ENCODE measurements around the gene ZFAND3.
"Not testable (repeated sequence)": the region's sequence is repeated elsewhere in the genome, so short reads cannot be mapped to it uniquely, and the experiment has no call there.

The ZFAND3 gene

GRCh38 chr6:37877373-37878149 lies 58.0 kb downstream of the ZFAND3 start:
- no peak overlapping the region for H3K4me3 ChIP-seq (ENCODE audit: low read depth, low read length)
- TF ChIP-seq CTCF (IDR thresholded peaks at IDR 0.05; ENCODE audit: borderline replicate concordance, insufficient read depth, low read depth, low read length): no peak

- no peak overlapping the region for H3K4me3 ChIP-seq (ENCODE audit: low read depth, low read length)
- TF ChIP-seq CTCF (IDR thresholded peaks at IDR 0.05; ENCODE audit: borderline replicate concordance, insufficient read depth, low read depth, low read length): no peak
Measured at GRCh38 chr6:37878150-37878710, 58.7 kb downstream of the ZFAND3 start.

- H3K4me3 ChIP-seq (ENCODE audit: low read depth, low read length): not testable (repeated sequence)
Measured at GRCh38 chr6:37880602-37881001, 61.1 kb downstream of the ZFAND3 start.

GRCh38 chr6:37882292-37882691 lies 62.8 kb downstream of the ZFAND3 start:
- TF ChIP-seq CTCF (IDR thresholded peaks at IDR 0.05; ENCODE audit: borderline replicate concordance, insufficient read depth, low read depth, low read length): no peak

GRCh38 chr6:37882724-37883413 lies 63.3 kb downstream of the ZFAND3 start:
- TF ChIP-seq CTCF (IDR thresholded peaks at IDR 0.05; ENCODE audit: borderline replicate concordance, insufficient read depth, low read depth, low read length): no peak
- no peak overlapping the region for H3K4me3 ChIP-seq (ENCODE audit: low read depth, low read length)

More at GRCh38 chr6:37882292-37882691, 62.8 kb downstream of the ZFAND3 start:
- no peak overlapping the region for H3K4me3 ChIP-seq (ENCODE audit: low read depth, low read length)

- no peak overlapping the region for H3K4me3 ChIP-seq (ENCODE audit: low read depth, low read length)
- no peak for TF ChIP-seq CTCF (IDR thresholded peaks at IDR 0.05; ENCODE audit: borderline replicate concordance, insufficient read depth, low read depth, low read length)
Measured at GRCh38 chr6:37884548-37884947, 65.0 kb downstream of the ZFAND3 start.

- H3K4me3 ChIP-seq (ENCODE audit: low read depth, low read length): no peak overlapping the region
- TF ChIP-seq CTCF (IDR thresholded peaks at IDR 0.05; ENCODE audit: borderline replicate concordance, insufficient read depth, low read depth, low read length): no peak
Measured at GRCh38 chr6:37889051-37889450, 69.5 kb downstream of the ZFAND3 start.
